ENCODE measurements around the gene ABCG1.

Gene ABCG1

DNA sequence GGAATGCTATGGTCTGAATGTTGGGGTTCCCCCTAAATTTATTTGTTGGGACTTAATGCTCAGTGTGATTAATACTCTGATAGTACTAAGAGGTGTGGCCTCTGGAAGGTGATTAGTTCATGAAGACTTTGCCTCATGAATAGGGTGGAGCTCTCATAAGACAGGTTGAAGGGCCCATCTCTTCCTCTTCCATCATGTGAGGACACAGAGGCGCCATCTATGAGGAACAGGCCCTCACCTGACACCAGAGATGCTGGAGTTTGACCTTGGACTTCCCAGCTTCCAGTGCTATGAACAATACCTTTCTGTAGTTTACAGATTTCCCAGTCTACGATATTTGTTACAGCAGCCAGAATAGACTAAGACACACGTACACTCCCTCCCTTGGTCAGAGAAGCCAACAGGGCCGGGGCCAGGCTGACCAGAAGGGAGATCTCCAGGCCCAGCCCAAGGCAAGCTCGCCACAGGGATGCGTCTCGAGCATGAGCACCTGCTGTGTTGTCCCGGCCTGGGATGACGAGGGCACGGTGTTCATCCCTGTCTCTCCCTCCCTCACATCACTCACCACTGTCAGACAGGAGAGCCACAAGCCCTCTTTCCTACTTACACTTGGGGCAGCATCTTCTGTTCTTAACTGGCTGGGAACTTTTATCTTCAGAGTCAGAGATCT is 4.7 kb upstream of the ABCG1 start:
- H3K4me3 ChIP-seq (ENCODE audit: low read depth, low read length): no peak overlapping the region
- in situ Hi-C loops (cut with HindIII; ENCODE audit: low sequenced_read_pairs): no loop called here
- DNase-seq (ENCODE audit: low read depth, low spot score): no peak
- TF ChIP-seq, protein P1, sequence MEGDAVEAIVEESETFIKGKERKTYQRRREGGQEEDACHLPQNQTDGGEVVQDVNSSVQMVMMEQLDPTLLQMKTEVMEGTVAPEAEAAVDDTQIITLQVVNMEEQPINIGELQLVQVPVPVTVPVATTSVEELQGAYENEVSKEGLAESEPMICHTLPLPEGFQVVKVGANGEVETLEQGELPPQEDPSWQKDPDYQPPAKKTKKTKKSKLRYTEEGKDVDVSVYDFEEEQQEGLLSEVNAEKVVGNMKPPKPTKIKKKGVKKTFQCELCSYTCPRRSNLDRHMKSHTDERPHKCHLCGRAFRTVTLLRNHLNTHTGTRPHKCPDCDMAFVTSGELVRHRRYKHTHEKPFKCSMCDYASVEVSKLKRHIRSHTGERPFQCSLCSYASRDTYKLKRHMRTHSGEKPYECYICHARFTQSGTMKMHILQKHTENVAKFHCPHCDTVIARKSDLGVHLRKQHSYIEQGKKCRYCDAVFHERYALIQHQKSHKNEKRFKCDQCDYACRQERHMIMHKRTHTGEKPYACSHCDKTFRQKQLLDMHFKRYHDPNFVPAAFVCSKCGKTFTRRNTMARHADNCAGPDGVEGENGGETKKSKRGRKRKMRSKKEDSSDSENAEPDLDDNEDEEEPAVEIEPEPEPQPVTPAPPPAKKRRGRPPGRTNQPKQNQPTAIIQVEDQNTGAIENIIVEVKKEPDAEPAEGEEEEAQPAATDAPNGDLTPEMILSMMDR (IDR thresholded peaks at IDR 0.05; ENCODE audit: low read depth, low read length): no peak

DNA sequence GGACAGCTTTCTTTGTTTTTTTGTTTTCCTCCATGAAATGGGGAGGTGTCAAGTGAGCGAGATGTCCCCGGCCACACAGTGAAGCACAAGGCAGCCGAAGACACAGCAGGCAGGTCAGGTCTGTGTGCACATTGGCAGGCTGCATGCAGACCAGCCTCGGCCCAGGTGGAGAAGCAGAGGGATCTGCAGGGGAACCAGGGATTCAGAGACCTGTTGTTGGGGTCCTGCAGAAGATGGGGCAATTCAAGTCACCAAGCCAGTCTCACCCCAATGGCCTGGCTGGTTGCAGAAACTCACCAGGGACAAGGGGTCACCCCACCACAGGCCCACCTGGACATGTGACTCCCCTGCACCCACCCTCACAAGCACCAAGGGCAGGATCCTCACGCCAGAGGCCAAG is 4.0 kb upstream of the ABCG1 start:
- in situ Hi-C loops (cut with HindIII; ENCODE audit: low sequenced_read_pairs): no loop called here
- TF ChIP-seq, protein P1 (IDR thresholded peaks at IDR 0.05; ENCODE audit: low read depth, low read length): no peak
- DNase-seq (ENCODE audit: low read depth, low spot score): no peak
- no peak overlapping the region for H3K4me3 ChIP-seq (ENCODE audit: low read depth, low read length)

DNA sequence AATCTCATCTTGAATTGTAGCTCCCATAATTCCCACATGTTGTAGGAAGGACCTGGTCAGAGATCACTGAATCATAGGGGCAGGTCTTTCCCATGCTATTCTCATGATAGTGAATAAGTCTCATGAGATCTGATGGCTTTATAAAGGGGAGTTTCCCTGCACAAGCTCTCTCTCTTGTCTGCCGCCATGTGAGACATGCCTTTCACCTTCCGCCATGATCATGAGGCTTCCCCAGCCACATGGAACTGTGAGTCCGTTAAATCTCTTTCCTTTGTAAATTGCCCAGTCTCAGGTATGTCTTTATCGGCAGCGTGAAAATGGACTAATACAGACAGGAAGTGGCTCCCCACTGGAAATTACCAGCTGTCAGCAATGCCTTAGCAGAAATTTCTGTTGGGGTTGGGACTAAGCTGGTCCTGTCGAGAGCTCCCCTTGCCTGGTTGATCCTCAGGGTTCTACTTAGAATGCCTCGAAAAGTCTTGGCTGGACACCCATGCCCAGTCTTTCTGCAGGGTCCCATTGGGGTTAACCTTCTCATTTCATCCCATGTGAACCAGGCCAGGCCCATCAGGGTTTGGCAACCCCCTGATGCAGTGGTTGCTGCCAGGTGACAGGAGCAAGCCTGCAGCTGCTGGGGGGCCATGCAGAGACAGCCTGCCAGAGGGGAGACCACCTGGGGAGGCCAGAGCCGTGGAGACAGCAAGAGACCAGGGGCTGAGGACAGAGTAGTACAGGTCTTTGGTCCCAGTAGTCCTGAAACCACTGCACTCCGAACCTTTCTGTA is 2.8 kb upstream of the ABCG1 start:
- no peak for DNase-seq (ENCODE audit: low read depth, low spot score)
- TF ChIP-seq, protein P1 (IDR thresholded peaks at IDR 0.05; ENCODE audit: low read depth, low read length): no peak
- in situ Hi-C loops (cut with HindIII; ENCODE audit: low sequenced_read_pairs): no loop called here
- no peak overlapping the region for H3K4me3 ChIP-seq (ENCODE audit: low read depth, low read length)

DNA sequence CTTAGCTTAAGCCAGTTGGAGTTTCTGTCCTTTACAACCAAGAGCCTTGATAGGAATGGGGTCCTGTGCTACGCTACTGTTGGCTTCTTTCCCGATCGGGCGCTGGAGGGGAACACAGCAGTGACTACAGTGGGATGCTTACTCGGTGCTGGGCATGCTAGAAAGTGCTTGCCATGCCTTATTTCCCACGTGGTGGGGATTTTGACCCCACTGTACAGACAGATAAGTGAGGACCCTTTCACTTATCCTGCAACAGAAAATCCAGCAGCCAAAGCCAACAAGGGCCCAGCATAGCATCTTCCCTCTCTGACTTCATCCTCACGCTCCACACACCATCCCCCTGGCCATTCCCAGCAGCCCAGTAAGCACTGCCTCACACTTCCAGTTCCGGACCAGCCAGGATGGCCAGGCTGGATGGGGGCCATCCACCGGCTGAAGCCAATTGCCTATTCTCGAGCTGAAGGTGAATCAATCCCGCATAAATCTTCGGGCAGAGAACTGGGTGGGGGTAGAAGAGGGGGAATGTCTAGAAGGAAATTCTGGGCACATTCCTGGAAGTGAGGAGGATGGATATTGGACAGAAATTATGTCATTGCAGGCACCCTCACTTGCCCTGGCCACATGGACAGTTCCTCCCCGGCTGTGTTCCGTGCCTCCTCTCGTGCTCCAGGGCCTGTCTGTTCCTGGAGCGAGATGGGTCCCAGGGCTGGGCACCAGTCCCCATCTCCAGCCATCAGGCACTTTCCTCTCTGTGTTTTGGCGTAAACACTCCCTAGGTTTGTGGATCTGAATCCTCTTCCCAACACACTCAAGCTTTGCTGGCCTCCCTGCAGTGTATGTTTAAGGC is 2.0 kb upstream of the ABCG1 start:
- H3K4me3 ChIP-seq (ENCODE audit: low read depth, low read length): no peak overlapping the region
- in situ Hi-C loops (cut with HindIII; ENCODE audit: low sequenced_read_pairs): no loop called here

DNA sequence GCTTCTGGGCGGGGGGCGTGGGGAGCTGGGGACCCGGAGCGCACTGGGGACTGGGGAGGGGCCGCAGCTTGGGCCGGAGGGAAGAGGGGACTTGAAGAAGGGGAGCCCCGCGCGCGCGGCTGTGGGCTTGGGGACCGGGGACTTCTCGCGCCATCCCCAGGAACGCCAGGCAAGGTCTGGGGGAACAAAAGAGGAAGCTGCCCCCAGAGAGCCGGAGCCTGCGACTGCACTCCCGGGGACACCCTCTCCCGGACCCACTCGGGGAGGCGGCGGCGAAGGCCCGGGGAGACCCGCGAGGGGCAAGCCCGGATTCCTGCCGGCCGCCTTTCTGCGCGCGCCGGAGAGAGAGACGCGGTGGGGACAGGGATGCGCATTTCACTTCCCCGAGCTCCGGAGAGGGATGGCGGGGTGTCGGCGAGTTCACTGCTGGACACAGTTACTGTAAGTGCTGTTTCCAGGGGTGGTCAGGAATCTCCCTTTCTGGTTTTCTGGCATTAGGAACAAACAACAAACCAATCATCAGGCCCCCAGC is 732 bp downstream of the ABCG1 start:
- DNase-seq (ENCODE audit: low read depth, low spot score): no peak
- in situ Hi-C loops (cut with HindIII; ENCODE audit: low sequenced_read_pairs): no loop called here
- TF ChIP-seq, protein P1 (IDR thresholded peaks at IDR 0.05; ENCODE audit: low read depth, low read length): no peak
- H3K4me3 ChIP-seq (ENCODE audit: low read depth, low read length): peak overlapping the region; percentile 35

More for the DNA sequence above, 2.0 kb upstream of the ABCG1 start:
- no peak for DNase-seq (ENCODE audit: low read depth, low spot score)
- TF ChIP-seq, protein P1 (IDR thresholded peaks at IDR 0.05; ENCODE audit: low read depth, low read length): no peak

DNA sequence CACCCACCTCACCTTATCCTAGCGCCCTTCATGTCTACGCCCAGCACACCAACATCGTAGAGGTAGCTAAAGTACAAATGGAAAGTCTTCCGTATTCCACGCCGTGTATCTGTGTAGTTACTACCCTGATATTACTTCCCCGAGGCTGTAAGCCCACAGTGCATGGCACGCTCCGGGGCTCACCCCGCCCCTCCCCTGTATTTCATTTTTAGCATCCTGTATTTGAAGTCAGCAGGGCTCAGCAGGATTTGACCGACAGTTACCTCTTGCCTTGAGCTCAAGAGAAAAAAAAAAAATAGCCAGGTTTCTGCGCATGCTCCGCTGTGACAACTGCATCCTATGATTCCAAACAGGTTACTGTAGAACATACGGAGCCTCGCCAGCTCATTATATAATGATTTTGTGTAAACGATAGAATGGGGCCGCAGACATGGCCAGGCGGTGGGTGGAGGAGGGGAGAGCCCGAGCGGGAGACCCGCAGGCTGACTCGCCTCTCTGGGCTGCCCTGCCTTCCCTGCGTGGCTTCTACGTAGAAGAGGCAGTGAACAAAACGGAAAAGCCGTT is 1.3 kb downstream of the ABCG1 start:
- in situ Hi-C loops (cut with HindIII; ENCODE audit: low sequenced_read_pairs): no loop called here
- DNase-seq (ENCODE audit: low read depth, low spot score): peak; percentile 65
- H3K4me3 ChIP-seq (ENCODE audit: low read depth, low read length): peak overlapping the region; percentile 35
- TF ChIP-seq, protein P1 (IDR thresholded peaks at IDR 0.05; ENCODE audit: low read depth, low read length): no peak
